HS-27A (cell line): ENCODE measurements around the gene PANK1.
A peak's percentile ranks its signal among the peaks of the same experiment; 100 is the strongest.

ENCODE experiments used
- DNase-seq: peaks from one replicate; pipeline ENCODE4 v3.0.0-alpha.2; 2012; ENCODE audit warnings: low read depth, missing footprints

The PANK1 gene

GRCh38 chr10:89644967-89645741 lies at the start of gene PANK1:
Gene PANK1, minus strand, starts transcription at chr10:89645242. Its CDS starts 351 bp downstream, at chr10:89644891.
- no peak for DNase-seq

GRCh38 chr10:89693176-89693575 lies 48.1 kb upstream of the PANK1 start:
- no peak for DNase-seq

- DNase-seq, result no peak
These were observed 47.4 kb upstream of the PANK1 start for GRCh38 chr10:89692416-89692815.

GRCh38 chr10:89690027-89690426 lies 45.0 kb upstream of the PANK1 start:
- no peak for DNase-seq

GRCh38 chr10:89685936-89686335 lies 40.9 kb upstream of the PANK1 start:
- DNase-seq, result no peak

- no peak for DNase-seq
These were observed 39.6 kb upstream of the PANK1 start for GRCh38 chr10:89684604-89685003.

GRCh38 chr10:89683883-89684282 lies 38.8 kb upstream of the PANK1 start:
- DNase-seq, result no peak

- no peak for DNase-seq
These were observed 34.9 kb upstream of the PANK1 start for GRCh38 chr10:89679986-89680385.

GRCh38 chr10:89677341-89677740 lies 32.3 kb upstream of the PANK1 start:
- DNase-seq, result no peak

GRCh38 chr10:89670926-89671325 lies 25.9 kb upstream of the PANK1 start:
- DNase-seq, result no peak

- DNase-seq, result no peak
These were observed 24.9 kb upstream of the PANK1 start for GRCh38 chr10:89669985-89670384.

GRCh38 chr10:89668386-89669071 lies 23.5 kb upstream of the PANK1 start:
- DNase-seq, result no peak

GRCh38 chr10:89666138-89666537 lies 21.1 kb upstream of the PANK1 start:
- no peak for DNase-seq

GRCh38 chr10:89665302-89665701 lies 20.3 kb upstream of the PANK1 start:
- DNase-seq, result no peak

- DNase-seq, result no peak
These were observed 19.2 kb upstream of the PANK1 start for GRCh38 chr10:89664203-89664602.

- no peak for DNase-seq
These were observed 18.1 kb upstream of the PANK1 start for GRCh38 chr10:89663144-89663543.

- no peak for DNase-seq
These were observed 17.6 kb upstream of the PANK1 start for GRCh38 chr10:89662596-89662995.

- peak; percentile 47 for DNase-seq
These were observed 14.4 kb upstream of the PANK1 start for GRCh38 chr10:89659143-89660131.

- no peak for DNase-seq
These were observed 12.3 kb upstream of the PANK1 start for GRCh38 chr10:89657302-89657701.

- no peak for DNase-seq
These were observed 10.7 kb upstream of the PANK1 start for GRCh38 chr10:89655722-89656121.

- DNase-seq, result no peak
These were observed 8.4 kb upstream of the PANK1 start for GRCh38 chr10:89653410-89653869.

GRCh38 chr10:89652806-89653370 lies 7.8 kb upstream of the PANK1 start:
- no peak for DNase-seq
